B cell (primary cell): ENCODE measurements around the gene TELO2. TPM values are rescaled to one million over a fixed set of nuclear protein-coding genes. Genes with fewer than 3 reads are reported as not detected.

Source experiments
- ATAC-seq: fragments of 200-7000 bp; cut with Tn5 transposase; one replicate; pipeline ENCODE4 v1.10.0; 2021; ENCODE audit warnings: low read depth, mild to moderate bottlenecking, moderate number of reproducible peaks, moderate library complexity
- CTCF ChIA-PET: fragments of 350-600 bp; sonication (Branson Sonifier 250); formaldehyde crosslinking; loops from one replicate; lab custom pipeline; 2021; ENCODE audit warnings: antibody characterized with exemption, inconsistent platforms; lab: Charles Lee
- POLR2A ChIA-PET: fragments of 350-600 bp; sonication (Branson Sonifier 250); formaldehyde crosslinking; loops from one replicate; lab custom pipeline; 2021; ENCODE audit warnings: antibody characterized with exemption; lab: Charles Lee
- DNase-seq: peaks from one replicate; pipeline ENCODE4 v3.0.0; 2013
- H2AFZ ChIP-seq: 2 replicates; pipeline ENCODE4 v1.6.1; 2012; ENCODE audit warnings: mild to moderate bottlenecking, low read depth, low read length; ENCODE audit not compliant: insufficient read depth, poor library complexity, severe bottlenecking
- H3K27ac ChIP-seq, 2 donors: 1 replicate in 1 of 2; 2 replicates in 1 of 2; pipeline ENCODE4 v1.5.1; 2012 to 2013; ENCODE audit warnings: low read length in 2 of 2, mild to moderate bottlenecking in 2 of 2, moderate library complexity in 1 of 2
- H3K27me3 ChIP-seq, 4 experiments: fragments of 200-600 bp in 1 of 4; sonication (generic) in 1 of 4; replicated peaks in 1 of 4; 1 replicate in 2 of 4; 2 replicates in 2 of 4; pipeline versions ENCODE4 v1.6.1 to v1.7.0; 2013 to 2016; ENCODE audit warnings: low read length in 3 of 4, mild to moderate bottlenecking in 2 of 4, mixed read lengths in 1 of 4, moderate library complexity in 1 of 4; ENCODE audit not compliant: insufficient read depth in 4 of 4, control insufficient read depth in 3 of 4; ENCODE audit errors: control extremely low read depth in 1 of 4
- H3K36me3 ChIP-seq, 2 experiments: replicated peaks in 1 of 2; 1 replicate in 1 of 2; 2 replicates in 1 of 2; pipeline versions ENCODE4 v1.6.1 to v1.7.1; 2013; ENCODE audit warnings: low read length in 1 of 2; ENCODE audit not compliant: insufficient read depth in 2 of 2, control insufficient read depth in 1 of 2; ENCODE audit errors: control extremely low read depth in 1 of 2, extremely low read depth in 1 of 2
- H3K4me1 ChIP-seq, 2 donors: fragments of 200-600 bp in 1 of 2; sonication (generic) in 1 of 2; 1 replicate in 1 of 2; 2 replicates in 1 of 2; pipeline versions ENCODE4 v1.5.1 to v1.6.1; 2013 to 2017; ENCODE audit warnings: low read length in 2 of 2; ENCODE audit not compliant: control insufficient read depth in 2 of 2, insufficient read depth in 2 of 2
- H3K4me2 ChIP-seq: replicated peaks from 2 replicates; pipeline ENCODE3; 2012; ENCODE audit warnings: mild to moderate bottlenecking, low read depth, low read length; ENCODE audit not compliant: poor library complexity, severe bottlenecking
- H3K4me3 ChIP-seq, 5 experiments: fragments of 200-600 bp in 1 of 5; sonication (generic) in 1 of 5; 1 replicate in 3 of 5; 2 replicates in 2 of 5; pipeline versions ENCODE4 v1.5.1 to v1.7.0; 2011 to 2016; ENCODE audit warnings: low read length in 4 of 5, mild to moderate bottlenecking in 4 of 5, low read depth in 2 of 5, control low read depth in 1 of 5, moderate library complexity in 1 of 5; ENCODE audit not compliant: insufficient read depth in 1 of 5; ENCODE audit errors: control extremely low read depth in 1 of 5, extremely low read depth in 1 of 5
- H3K79me2 ChIP-seq: fragments of 200-600 bp; sonication (generic); one replicate; pipeline ENCODE4 v1.6.0; 2016; ENCODE audit warnings: low read length; ENCODE audit not compliant: control insufficient read depth, insufficient read depth
- H3K9ac ChIP-seq: fragments of 200-600 bp; sonication (generic); 2 replicates; pipeline ENCODE4 v1.6.1; 2017; ENCODE audit warnings: mild to moderate bottlenecking, low read length, moderate library complexity
- H3K9me3 ChIP-seq, 3 donors: one replicate each; pipeline versions ENCODE4 v1.6.1 to v1.7.1; 2013; ENCODE audit warnings: low read length in 2 of 3; ENCODE audit not compliant: control insufficient read depth in 2 of 3, insufficient read depth in 1 of 3; ENCODE audit errors: control extremely low read depth in 1 of 3
- H4K20me1 ChIP-seq: 2 replicates; pipeline ENCODE4 v1.6.0; 2012; ENCODE audit warnings: mild to moderate bottlenecking, low read length; ENCODE audit not compliant: insufficient read depth, control insufficient read depth, poor library complexity, severe bottlenecking
- H3K27ac Mint-ChIP-seq: one replicate; pipeline ENCODE4 v1.8.0; 2021; ENCODE audit warnings: mixed read lengths
- H3K27me3 Mint-ChIP-seq: one replicate; pipeline ENCODE4 v1.8.0; 2021; ENCODE audit warnings: mixed read lengths
- H3K4me1 Mint-ChIP-seq: one replicate; pipeline ENCODE4 v1.8.0; 2021; ENCODE audit warnings: mixed read lengths
- H3K4me3 Mint-ChIP-seq: one replicate; pipeline ENCODE4 v1.8.0; 2021; ENCODE audit warnings: mixed read lengths
- H3K9me3 Mint-ChIP-seq: one replicate; pipeline ENCODE4 v1.8.0; 2022; ENCODE audit warnings: mixed read lengths; ENCODE audit not compliant: insufficient read depth
- EZH2 ChIP-seq: IDR thresholded peaks from 2 replicates; pipeline ENCODE4 v1.6.1; 2012; ENCODE audit warnings: borderline replicate concordance, low read depth, mild to moderate bottlenecking, moderate library complexity, low read length; ENCODE audit not compliant: insufficient read depth, poor library complexity, severe bottlenecking
- WGBS: methylation state at CpG from one replicate; pipeline ENCODE4 v1.1.5; 2013; ENCODE audit warnings: missing lambda C conversion rate; ENCODE audit not compliant: insufficient coverage; 5-methylcytosine and 5-hydroxymethylcytosine counted together
- intact Hi-C: fragments of 100-400 bp; cut with micrococcal nuclease; formaldehyde crosslinking; loops from one replicate; pipeline ENCODE4 v1.10.0; 2022
- polyA plus RNA-seq: library from polyadenylated mRNA; depleted of rRNA; stranded (reverse); fragments of >200 nt; gene quantifications from 2 replicates; pipeline ENCODE4 v1.2.3, GENCODE V29; 2012
- total RNA-seq, 2 donors: library from RNA; stranded (reverse); fragments of 120-200 nt in 1 of 2; gene quantifications; 1 replicate in 1 of 2; 2 replicates in 1 of 2; pipeline versions ENCODE4 v1.2.3 to v1.2.4, GENCODE V29; 2013 to 2022
- TF ChIP-seq, protein P1 (sequence below): fragments of 200-600 bp; IDR thresholded peaks from one replicate; pipeline ENCODE4 v1.8.0; 2022; ENCODE audit warnings: antibody characterized with exemption, mild to moderate bottlenecking

Gene TELO2
- total and polyA plus RNA-seq, 2 donors (not counting 1 experiment from before 2014, with no cell fraction given), result 81.9 to 136 TPM

DNA sequence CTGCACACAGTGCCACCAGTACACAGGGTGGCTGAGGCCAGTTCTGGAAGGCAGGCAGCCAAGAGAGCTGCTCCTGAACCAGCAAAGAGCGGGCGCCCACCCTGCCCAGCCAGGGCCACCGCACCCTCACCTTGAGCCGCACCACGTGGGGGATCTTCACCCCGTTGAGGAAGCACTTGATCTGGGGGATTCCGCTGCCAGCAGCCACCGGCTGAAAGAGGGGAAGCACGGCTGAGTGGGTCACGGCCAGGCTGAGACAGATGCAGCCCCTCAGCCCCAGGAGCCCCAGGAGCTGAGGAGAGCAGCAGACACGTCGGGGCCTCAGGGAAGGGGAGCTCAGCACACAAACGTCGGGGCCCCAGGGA lies 34.2 kb upstream of the TELO2 start:
- POLR2A ChIA-PET, result interaction anchor here (0.6 to 2.6 kb wide), 7 partner anchors 15 to 242 kb away, joined by 3 to 16 read pairs (median 9); partner anchors contain the start of genes CLCN7, TELO2 and UQCC4
- H3K27ac Mint-ChIP-seq, result peak overlapping the region; percentile 97
- H3K79me2 ChIP-seq, result peaks cover 87% of the 10 kb centered on the region
- H3K9me3 Mint-ChIP-seq, result no peaks in the 10 kb centered on the region
- peaks cover 5 to 69% of the 10 kb centered on the region in 2 experiments for H3K36me3 ChIP-seq
- WGBS, result 7% methylated on average over 14 of the region's 14 CpGs
- H3K9me3 ChIP-seq, result peaks cover 0 to 3% (median 0%) of the 10 kb centered on the region in 3 donors
- H3K4me3 ChIP-seq, result peak overlapping the region in 3 of 5 experiments; percentile 38 to 51 (median 50)
- intact Hi-C loops, result loop anchor here (1.0 to 2.0 kb wide), 4 partner anchors 10 to 34 kb away; partner anchors contain the start of genes CLCN7 and TELO2
- ATAC-seq (peak; percentile 95), DNase-seq (peak; percentile 95)
- TF ChIP-seq EZH2, result no peak
- TF ChIP-seq, protein P1, sequence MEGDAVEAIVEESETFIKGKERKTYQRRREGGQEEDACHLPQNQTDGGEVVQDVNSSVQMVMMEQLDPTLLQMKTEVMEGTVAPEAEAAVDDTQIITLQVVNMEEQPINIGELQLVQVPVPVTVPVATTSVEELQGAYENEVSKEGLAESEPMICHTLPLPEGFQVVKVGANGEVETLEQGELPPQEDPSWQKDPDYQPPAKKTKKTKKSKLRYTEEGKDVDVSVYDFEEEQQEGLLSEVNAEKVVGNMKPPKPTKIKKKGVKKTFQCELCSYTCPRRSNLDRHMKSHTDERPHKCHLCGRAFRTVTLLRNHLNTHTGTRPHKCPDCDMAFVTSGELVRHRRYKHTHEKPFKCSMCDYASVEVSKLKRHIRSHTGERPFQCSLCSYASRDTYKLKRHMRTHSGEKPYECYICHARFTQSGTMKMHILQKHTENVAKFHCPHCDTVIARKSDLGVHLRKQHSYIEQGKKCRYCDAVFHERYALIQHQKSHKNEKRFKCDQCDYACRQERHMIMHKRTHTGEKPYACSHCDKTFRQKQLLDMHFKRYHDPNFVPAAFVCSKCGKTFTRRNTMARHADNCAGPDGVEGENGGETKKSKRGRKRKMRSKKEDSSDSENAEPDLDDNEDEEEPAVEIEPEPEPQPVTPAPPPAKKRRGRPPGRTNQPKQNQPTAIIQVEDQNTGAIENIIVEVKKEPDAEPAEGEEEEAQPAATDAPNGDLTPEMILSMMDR, result no peak
- no peaks in the 10 kb centered on the region for H4K20me1 ChIP-seq
- H3K4me1 Mint-ChIP-seq, result peaks cover 28% of the 10 kb centered on the region
- CTCF ChIA-PET, result interaction anchor here (0.8 to 1.2 kb wide), 5 partner anchors 17 to 39 kb away, joined by 3 to 4 read pairs (median 3); no protein-coding TSS in a partner anchor
- peak overlapping the region; percentile 81 for H3K4me3 Mint-ChIP-seq
- H3K27me3 Mint-ChIP-seq, result no peaks in the 10 kb centered on the region
- H3K4me1 ChIP-seq, result peaks cover 31 to 34% of the 10 kb centered on the region in 2 donors
- peak overlapping the region; percentile 98 for H3K27ac ChIP-seq
- H3K9ac ChIP-seq, result peak overlapping the region; percentile 65
- peak overlapping the region; percentile 23 for H2AFZ ChIP-seq
- peak overlapping the region; percentile 70 for H3K4me2 ChIP-seq
- no peaks in the 10 kb centered on the region for H3K27me3 ChIP-seq

DNA sequence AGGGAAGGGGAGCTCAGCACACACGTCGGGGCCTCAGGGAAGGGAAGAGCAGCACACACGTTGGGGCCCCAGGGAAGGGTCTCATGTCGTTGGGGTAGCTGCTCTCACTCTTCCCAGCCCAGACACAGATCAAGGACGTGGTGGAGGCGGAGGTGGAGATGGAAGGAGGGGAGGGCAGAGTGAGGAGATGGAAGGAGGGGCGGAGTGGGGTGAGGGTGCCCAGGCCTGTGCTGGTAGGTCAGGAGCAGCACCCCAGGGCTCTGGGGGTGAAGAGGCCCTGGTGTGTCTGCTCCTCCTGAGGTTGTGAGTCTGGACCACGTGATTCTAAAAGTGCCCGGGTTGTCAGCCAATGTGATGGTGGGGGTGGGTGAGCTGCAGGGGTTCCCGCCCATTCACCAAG lies 33.2 kb upstream of the TELO2 start:
- ATAC-seq (no peak), DNase-seq (no peak)
- no peaks in the 10 kb centered on the region for H3K27me3 Mint-ChIP-seq
- peak overlapping the region; percentile 88 for H3K27ac Mint-ChIP-seq
- H3K9me3 Mint-ChIP-seq, result no peaks in the 10 kb centered on the region
- Histone ChIP-seq H3K27me3 (no peaks in the 10 kb centered on the region), H3K9me3 (peaks cover 0 to 3% (median 0%) of the 10 kb centered on the region in 3 donors), H3K4me3 (no peak overlapping the region), H2AFZ (no peak overlapping the region), H3K9ac (peak overlapping the region; percentile 10), H3K4me2 (peak overlapping the region; percentile 51), H4K20me1 (no peaks in the 10 kb centered on the region), H3K79me2 (peaks cover 87% of the 10 kb centered on the region), H3K4me1 (peaks cover 31 to 34% of the 10 kb centered on the region in 2 donors), H3K27ac (peak overlapping the region; percentile 98), H3K36me3 (peaks cover 6 to 67% of the 10 kb centered on the region in 2 experiments)
- H3K4me1 Mint-ChIP-seq, result peaks cover 28% of the 10 kb centered on the region
- no peak overlapping the region for H3K4me3 Mint-ChIP-seq
- WGBS, result 83% methylated on average over 5 of the region's 10 CpGs
- CTCF ChIA-PET, result interaction anchor here (1.2 kb wide), 1 partner anchor 38 kb away, joined by 3 read pairs; no protein-coding TSS in a partner anchor
- no peak for TF ChIP-seq EZH2
- TF ChIP-seq, protein P1, result no peak
- POLR2A ChIA-PET, result interaction anchor here (1.9 to 2.6 kb wide), 4 partner anchors 14 to 39 kb away, joined by 9 to 16 read pairs (median 12); partner anchors contain the start of genes CLCN7, TELO2 and UQCC4
- intact Hi-C loops, result loop anchor here (1.0 to 2.0 kb wide), 3 partner anchors 9 to 33 kb away; partner anchors contain the start of gene TELO2
